BE2C (cell line): ENCODE data around the gene FANCI.
A peak's percentile ranks its signal among the peaks of the same experiment; 100 is the strongest.

Source experiments
- DNase-seq: peaks from one replicate; pipeline ENCODE4 v3.0.0-alpha.2; 2020
- H3K27me3 ChIP-seq: fragments of 250-450 bp; sonication (Bioruptor Pico); 2 replicates; pipeline ENCODE4 v1.5.1; 2020; ENCODE audit warnings: mild to moderate bottlenecking
- H3K36me3 ChIP-seq: fragments of 250-450 bp; sonication (Bioruptor Pico); 2 replicates; pipeline ENCODE4 v1.5.1; 2020; ENCODE audit warnings: mild to moderate bottlenecking
- H3K4me1 ChIP-seq: fragments of 250-450 bp; sonication (Bioruptor Pico); 2 replicates; pipeline ENCODE4 v1.5.1; 2020
- H3K4me3 ChIP-seq: 2 replicates; pipeline ENCODE4 v1.5.1; 2011; ENCODE audit warnings: low read depth, low read length
- H3K9me3 ChIP-seq: fragments of 250-450 bp; sonication (Bioruptor Pico); 2 replicates; pipeline ENCODE4 v1.5.1; 2020
- TF ChIP-seq, protein P1 (sequence below): IDR thresholded peaks from 2 replicates; pipeline ENCODE4 v1.5.1; 2012; ENCODE audit warnings: mild to moderate bottlenecking, low read depth, low read length

FANCI gene

DNA sequence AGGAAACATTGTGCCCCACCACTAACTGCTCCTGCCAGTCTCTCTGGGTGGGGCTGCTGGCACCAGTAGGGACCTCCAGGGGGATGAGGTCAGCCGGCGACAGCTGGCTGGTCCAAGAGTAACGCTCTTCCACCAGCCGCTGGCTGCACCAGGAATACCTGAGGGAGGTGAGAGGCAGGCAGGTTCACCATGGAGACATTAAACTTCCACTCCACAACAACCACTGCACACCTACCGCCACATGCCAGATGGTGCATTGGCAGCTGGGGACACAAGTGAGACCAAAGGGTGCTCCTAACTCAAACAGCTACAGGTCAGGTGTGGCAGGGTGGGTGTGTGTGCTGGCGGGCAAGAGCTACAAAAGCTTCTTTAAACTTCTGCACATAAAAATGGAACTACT, 86.3 kb downstream of the FANCI start:
- TF ChIP-seq, protein P1, sequence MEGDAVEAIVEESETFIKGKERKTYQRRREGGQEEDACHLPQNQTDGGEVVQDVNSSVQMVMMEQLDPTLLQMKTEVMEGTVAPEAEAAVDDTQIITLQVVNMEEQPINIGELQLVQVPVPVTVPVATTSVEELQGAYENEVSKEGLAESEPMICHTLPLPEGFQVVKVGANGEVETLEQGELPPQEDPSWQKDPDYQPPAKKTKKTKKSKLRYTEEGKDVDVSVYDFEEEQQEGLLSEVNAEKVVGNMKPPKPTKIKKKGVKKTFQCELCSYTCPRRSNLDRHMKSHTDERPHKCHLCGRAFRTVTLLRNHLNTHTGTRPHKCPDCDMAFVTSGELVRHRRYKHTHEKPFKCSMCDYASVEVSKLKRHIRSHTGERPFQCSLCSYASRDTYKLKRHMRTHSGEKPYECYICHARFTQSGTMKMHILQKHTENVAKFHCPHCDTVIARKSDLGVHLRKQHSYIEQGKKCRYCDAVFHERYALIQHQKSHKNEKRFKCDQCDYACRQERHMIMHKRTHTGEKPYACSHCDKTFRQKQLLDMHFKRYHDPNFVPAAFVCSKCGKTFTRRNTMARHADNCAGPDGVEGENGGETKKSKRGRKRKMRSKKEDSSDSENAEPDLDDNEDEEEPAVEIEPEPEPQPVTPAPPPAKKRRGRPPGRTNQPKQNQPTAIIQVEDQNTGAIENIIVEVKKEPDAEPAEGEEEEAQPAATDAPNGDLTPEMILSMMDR = no peak
- Histone ChIP-seq H3K27me3 (no peaks in the 10 kb centered on the region), H3K36me3 (peaks cover 84% of the 10 kb centered on the region), H3K4me3 (no peak overlapping the region), H3K4me1 (no peaks in the 10 kb centered on the region; the same call in none of the 2 replicates), H3K9me3 (no peaks in the 10 kb centered on the region)
- no peak for DNase-seq

- Histone ChIP-seq H3K9me3 (no peaks in the 10 kb centered on the region), H3K4me3 (no peak overlapping the region)
Measured at GRCh38 chr15:89330881-89331595, 87.3 kb downstream of the FANCI start.

DNA sequence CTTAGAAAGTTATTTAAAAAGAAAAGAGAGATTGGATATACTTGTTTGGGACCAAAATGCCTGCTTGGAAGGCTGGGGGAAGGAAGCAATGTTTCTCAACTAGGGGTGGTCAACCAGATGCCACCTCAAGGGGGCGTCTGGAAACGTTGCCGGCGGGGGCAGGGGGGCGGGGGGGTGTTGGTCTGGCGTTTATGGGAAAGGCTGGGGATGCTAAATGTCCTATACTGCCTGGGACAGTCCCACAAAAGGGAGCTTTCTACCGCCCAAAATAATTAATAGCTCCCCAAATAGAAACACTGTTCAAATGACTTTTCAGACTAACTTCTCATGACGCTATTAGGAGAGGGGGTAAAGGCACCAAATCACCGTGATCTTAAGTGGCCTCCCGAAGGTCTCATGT, 88.7 kb downstream of the FANCI start:
- Histone ChIP-seq H3K27me3 (no peaks in the 10 kb centered on the region), H3K36me3 (peaks cover 61% of the 10 kb centered on the region), H3K4me3 (no peak overlapping the region), H3K4me1 (no peaks in the 10 kb centered on the region; the same call in none of the 2 replicates), H3K9me3 (no peaks in the 10 kb centered on the region)
- TF ChIP-seq, protein P1 = peak; percentile 53
- peak; percentile 58 for DNase-seq

More at GRCh38 chr15:89330881-89331595, 87.3 kb downstream of the FANCI start:
- Histone ChIP-seq H3K27me3 (no peaks in the 10 kb centered on the region), H3K36me3 (peaks cover 75% of the 10 kb centered on the region), H3K4me1 (no peaks in the 10 kb centered on the region; the same call in none of the 2 replicates)
- DNase-seq = no peak
- TF ChIP-seq, protein P1 = no peak

GRCh38 chr15:89333011-89333860, 89.5 kb downstream of the FANCI start:
- TF ChIP-seq, protein P1 = no peak
- no peaks in the 10 kb centered on the region; the same call in none of the 2 replicates for H3K4me1 ChIP-seq

GRCh38 chr15:89333959-89334509, 90.3 kb downstream of the FANCI start:
- Histone ChIP-seq H3K36me3 (peaks cover 45% of the 10 kb centered on the region), H3K4me3 (peak overlapping the region; percentile 78), H3K27me3 (no peaks in the 10 kb centered on the region), H3K9me3 (no peaks in the 10 kb centered on the region), H3K4me1 (no peaks in the 10 kb centered on the region; the same call in none of the 2 replicates)
- peak; percentile 68 for DNase-seq
- TF ChIP-seq, protein P1 = no peak

More at GRCh38 chr15:89333011-89333860, 89.5 kb downstream of the FANCI start:
- Histone ChIP-seq H3K4me3 (peak overlapping the region; percentile 78), H3K36me3 (peaks cover 53% of the 10 kb centered on the region), H3K9me3 (no peaks in the 10 kb centered on the region), H3K27me3 (no peaks in the 10 kb centered on the region)
- DNase-seq = no peak
